ENCODE results near the gene MROH2A. TPM values are rescaled to one million over a fixed set of nuclear protein-coding genes. Genes with fewer than 3 reads are reported as not detected.
"Not testable (repeated sequence)": the region's sequence is repeated elsewhere in the genome, so short reads cannot be mapped to it uniquely, and the experiment has no call there.

MROH2A gene
- total RNA-seq, 4 donors from 2014 or later, result not detected

DNA sequence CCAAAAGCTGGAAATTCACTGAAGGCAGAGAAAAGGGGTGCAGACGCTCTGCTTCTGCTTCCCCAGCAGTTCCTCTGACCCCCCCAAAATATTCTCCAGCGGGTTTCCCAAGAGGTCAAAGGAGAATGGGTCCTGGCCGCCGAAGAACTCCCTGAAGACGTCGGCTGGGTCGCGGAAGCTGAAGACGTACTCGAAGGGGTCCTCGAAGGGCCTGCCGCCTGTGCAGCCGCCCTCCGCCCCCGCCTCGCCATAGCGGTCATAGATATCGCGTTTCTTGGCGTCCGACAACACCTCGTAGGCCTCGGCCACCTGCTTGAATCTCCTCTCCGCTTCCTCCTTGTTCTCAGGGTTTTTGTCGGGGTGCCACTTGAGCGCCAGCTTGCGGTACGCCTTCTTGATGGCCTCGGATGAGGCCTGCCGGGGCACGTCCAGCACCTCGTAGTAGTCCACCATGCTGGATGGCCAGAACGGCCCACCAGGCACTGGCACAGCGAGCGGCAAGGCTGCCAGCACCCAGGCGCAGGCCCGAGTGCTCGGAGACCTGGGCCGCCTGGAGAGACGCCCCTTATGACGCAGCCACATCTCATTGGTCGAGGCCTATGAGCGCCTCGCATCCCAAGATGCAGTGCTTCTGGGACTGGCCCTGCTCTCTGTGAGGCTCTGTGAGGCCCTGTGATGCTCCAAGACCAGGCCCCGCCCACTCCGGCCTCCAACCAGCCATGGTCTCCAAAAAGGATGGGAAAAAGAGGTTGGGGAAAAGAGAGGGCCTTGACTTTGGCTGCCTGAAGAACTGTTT is 34.5 kb upstream of the MROH2A start:
- DNase-seq (ENCODE audit: low spot score in 2 of 2), result no peak
- TF ChIP-seq, protein P1, sequence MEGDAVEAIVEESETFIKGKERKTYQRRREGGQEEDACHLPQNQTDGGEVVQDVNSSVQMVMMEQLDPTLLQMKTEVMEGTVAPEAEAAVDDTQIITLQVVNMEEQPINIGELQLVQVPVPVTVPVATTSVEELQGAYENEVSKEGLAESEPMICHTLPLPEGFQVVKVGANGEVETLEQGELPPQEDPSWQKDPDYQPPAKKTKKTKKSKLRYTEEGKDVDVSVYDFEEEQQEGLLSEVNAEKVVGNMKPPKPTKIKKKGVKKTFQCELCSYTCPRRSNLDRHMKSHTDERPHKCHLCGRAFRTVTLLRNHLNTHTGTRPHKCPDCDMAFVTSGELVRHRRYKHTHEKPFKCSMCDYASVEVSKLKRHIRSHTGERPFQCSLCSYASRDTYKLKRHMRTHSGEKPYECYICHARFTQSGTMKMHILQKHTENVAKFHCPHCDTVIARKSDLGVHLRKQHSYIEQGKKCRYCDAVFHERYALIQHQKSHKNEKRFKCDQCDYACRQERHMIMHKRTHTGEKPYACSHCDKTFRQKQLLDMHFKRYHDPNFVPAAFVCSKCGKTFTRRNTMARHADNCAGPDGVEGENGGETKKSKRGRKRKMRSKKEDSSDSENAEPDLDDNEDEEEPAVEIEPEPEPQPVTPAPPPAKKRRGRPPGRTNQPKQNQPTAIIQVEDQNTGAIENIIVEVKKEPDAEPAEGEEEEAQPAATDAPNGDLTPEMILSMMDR (IDR thresholded peaks at IDR 0.05), result no peak
- TF ChIP-seq EP300 (IDR thresholded peaks at IDR 0.05) (no peak), POLR2A (IDR thresholded peaks at IDR 0.05) (no peak)
- Histone ChIP-seq H3K27me3 (no peaks in the 10 kb centered on the region), H3K4me3 (no peak overlapping the region), H3K9me3 (no peaks in the 10 kb centered on the region), H3K36me3 (no peaks in the 10 kb centered on the region), H3K27ac (no peak overlapping the region), H3K4me1 (no peaks in the 10 kb centered on the region)
- 90 to 96% methylated on average over 46 of the region's 46 CpGs for WGBS, 2 donors

DNA sequence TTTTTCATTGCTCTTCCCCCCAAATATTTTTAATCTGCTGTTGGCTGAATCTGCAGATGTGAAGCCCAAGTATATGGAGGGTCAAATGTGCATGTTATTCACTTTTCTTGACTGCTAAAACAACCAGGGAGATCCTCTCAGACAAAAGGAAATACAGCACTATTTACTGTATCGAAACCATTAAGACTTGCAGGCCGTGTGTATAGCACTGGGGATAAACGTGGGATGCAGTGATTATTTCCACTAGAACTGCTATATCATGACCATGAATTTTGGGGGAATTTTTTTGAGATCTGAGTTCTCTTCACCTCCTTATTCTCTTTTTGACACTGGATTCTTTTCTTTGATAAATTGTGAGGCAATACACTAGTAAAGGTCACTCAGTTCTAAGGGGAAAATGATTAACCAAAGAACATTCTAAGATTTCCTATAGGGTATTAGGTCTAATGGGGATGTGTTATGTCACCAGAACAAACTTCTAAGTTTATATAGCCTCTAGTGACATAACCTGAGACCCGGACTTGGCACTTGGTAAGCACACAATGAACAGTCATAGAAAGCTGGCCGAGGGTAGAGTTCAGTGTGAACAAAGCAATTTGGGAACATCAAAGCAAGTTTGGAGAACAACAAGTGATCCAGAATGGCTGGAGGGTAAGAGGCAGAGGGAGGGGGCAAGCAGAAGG is 32.9 kb upstream of the MROH2A start:
- TF ChIP-seq, protein P1 (IDR thresholded peaks at IDR 0.05), result no peak
- TF ChIP-seq EP300 (IDR thresholded peaks at IDR 0.05), result no peak
- no peak for TF ChIP-seq POLR2A (IDR thresholded peaks at IDR 0.05)
- 62 to 64% methylated on average over 5 of the region's 5 CpGs for WGBS, 2 donors

DNA sequence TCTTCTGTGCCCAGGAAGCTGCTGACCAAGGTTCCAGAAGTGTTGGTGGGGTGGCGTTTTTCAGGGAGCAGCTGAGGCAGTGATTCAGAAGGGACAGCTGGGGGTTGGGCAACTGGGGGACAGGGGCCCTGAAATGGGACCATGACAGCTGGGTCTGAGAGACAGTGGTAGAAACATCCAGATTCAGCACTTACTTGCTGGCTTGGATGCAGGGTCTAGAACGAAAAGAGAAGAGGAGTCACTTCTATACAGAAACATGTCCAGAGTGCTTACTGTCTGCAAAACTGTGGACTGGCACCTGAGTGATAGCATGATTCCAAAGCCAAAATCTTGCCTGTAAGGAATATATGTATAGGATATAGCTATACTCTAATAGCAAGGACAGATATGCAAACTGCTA is 32.3 kb upstream of the MROH2A start:
- H3K9me3 ChIP-seq; H3K4me1 ChIP-seq; H3K27me3 ChIP-seq; H3K36me3 ChIP-seq; H3K27ac ChIP-seq; DNase-seq (ENCODE audit: low spot score in 2 of 2); H3K4me3 ChIP-seq: not testable (repeated sequence)
- 57 to 60% methylated on average over 2 of the region's 2 CpGs for WGBS, 2 donors

More for the DNA sequence above, 32.9 kb upstream of the MROH2A start:
- Histone ChIP-seq H3K4me1 (no peaks in the 10 kb centered on the region), H3K27ac (no peak overlapping the region), H3K36me3 (no peaks in the 10 kb centered on the region), H3K4me3 (no peak overlapping the region), H3K27me3 (no peaks in the 10 kb centered on the region), H3K9me3 (peaks cover 0 to under 1% (median 0%) of the 10 kb centered on the region in 4 donors)
- no peak for DNase-seq (ENCODE audit: low spot score in 2 of 2)

DNA sequence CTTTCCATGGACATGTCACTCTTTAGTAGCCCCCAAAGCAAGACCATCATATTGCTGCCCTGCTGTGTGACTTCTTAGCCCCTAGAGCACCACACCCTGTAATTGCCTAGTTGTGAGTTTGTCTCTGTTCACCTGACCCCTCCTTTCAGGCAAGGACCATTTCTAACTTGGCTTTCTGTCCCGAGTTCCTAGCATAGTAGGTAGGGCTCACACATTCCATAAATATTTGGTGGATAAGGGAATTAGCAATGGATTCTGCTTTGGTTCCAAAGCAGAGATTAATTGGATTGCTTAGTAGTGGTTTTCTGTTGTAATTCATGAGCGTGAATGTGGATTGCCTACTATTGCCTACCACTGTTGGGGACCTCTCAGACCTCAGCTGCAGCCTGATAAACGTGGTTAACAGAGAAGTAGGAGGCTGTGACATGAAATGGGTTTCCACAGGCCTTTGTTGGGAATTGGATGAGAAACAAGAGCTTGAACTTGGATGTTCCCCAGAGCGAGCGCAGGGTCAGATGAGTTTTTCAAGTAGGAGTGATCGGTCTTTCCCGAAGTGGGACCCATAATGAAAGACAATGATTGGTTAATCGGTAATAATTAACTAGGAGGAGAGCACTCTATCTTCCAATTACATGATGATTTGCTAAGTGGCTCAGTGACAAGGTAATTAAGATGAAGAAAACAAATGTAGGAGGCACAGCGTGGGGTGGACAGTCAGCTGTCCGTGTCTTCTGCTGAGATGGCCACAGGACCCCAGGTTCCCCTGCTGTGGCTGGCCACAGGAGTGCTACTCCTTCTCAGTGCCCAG is 31.5 kb upstream of the MROH2A start:
- H3K27ac ChIP-seq, result no peak overlapping the region
- H3K9me3 ChIP-seq, result peaks cover 0 to 11% (median 1%) of the 10 kb centered on the region in 4 donors
- no peak for DNase-seq (ENCODE audit: low spot score in 2 of 2)
- H3K27me3 ChIP-seq, result no peaks in the 10 kb centered on the region
- no peaks in the 10 kb centered on the region for H3K36me3 ChIP-seq
- H3K4me1 ChIP-seq, result no peaks in the 10 kb centered on the region
- no peak for TF ChIP-seq POLR2A (IDR thresholded peaks at IDR 0.05)
- TF ChIP-seq, protein P1 (IDR thresholded peaks at IDR 0.05), result no peak
- TF ChIP-seq EP300 (IDR thresholded peaks at IDR 0.05), result no peak
- H3K4me3 ChIP-seq, result no peak overlapping the region
- WGBS, 2 donors, result 73 to 78% methylated on average over 10 of the region's 10 CpGs

DNA sequence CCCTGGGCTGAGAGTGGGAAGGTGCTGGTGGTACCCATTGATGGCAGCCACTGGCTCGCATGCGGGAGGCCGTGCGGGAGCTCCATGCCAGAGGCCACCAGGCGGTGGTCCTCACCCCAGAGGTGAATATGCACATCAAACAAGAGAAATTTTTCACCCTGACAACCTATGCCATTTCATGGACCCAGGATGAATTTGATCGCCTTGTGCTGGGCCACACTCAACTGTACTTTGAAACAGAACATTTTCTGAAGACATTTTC is 30.9 kb upstream of the MROH2A start:
- no peaks in the 10 kb centered on the region for H3K27me3 ChIP-seq
- no peaks in the 10 kb centered on the region for H3K4me1 ChIP-seq
- no peak overlapping the region for H3K4me3 ChIP-seq
- no peak for DNase-seq (ENCODE audit: low spot score in 2 of 2)
- TF ChIP-seq EP300 (IDR thresholded peaks at IDR 0.05) (no peak), POLR2A (IDR thresholded peaks at IDR 0.05) (no peak)
- TF ChIP-seq, protein P1 (IDR thresholded peaks at IDR 0.05), result no peak
- H3K27ac ChIP-seq, result no peak overlapping the region
- H3K9me3 ChIP-seq, result peaks cover 0 to 11% (median 1%) of the 10 kb centered on the region in 4 donors
- no peaks in the 10 kb centered on the region for H3K36me3 ChIP-seq
- WGBS, 2 donors, result 92 to 97% methylated on average over 6 of the region's 6 CpGs

DNA sequence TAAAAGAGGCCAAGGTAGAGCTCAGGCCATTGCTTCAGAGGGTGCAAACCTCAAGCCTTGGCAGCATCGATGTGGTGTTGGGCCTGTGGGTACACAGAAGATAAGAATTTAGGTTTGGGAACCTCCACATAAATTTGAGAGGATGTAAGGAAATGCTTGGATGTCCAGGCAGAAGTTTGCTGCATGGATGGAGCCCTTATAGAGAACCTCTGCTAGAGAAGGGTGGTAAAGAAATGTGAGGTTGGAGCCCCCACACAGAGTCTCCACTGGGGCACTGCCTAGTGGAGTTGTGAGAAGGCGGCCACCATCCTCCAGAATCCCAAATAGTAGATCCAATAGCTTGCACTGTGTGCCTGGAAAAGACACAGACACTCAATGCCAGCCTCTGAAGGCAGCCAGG is 27.4 kb upstream of the MROH2A start:
- H3K4me3 ChIP-seq; H3K27me3 ChIP-seq; H3K27ac ChIP-seq; H3K36me3 ChIP-seq; H3K4me1 ChIP-seq; DNase-seq (ENCODE audit: low spot score in 2 of 2): not testable (repeated sequence)
- H3K9me3 ChIP-seq, result peaks cover 0 to 11% (median 1%) of the 10 kb centered on the region in 4 donors
- 82 to 86% methylated on average over 2 of the region's 2 CpGs for WGBS, 2 donors

DNA sequence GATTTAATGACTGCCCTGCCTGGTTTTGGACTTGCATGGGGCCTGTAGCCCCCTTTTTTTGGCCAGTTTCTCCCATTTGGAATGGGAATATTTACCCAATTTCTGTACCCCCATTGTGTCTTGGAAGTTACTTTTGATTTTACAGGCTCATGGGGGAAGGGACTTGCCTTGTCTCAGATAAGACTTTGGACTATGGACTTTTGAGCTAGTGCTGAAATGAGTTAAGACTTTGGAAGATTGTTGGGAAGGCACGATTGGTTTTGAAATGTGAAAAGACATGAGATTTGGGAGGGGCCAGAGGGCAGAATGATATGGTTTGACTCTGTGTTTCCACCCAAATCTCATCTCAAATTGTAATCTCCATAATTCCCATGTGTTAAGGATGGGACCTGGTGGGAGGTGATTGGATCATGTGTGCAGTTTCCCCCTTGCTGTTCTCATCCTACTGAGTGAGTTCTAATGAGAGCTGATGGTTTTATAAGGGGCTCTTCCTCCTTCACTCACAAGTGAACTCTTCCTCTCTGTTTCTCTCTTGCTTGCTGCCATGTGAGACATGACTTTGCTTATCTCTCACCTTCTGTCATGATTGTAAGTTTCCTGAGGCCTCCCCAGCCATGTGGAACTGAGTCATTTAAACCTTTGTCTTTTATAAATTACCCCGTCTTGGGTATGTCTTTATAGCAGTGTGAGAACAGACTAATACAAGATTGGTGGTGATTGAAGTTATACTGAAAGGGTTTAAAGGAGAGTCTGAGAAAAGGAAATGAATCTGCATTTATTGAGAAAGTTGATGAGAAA is 26.7 kb upstream of the MROH2A start:
- DNase-seq (ENCODE audit: low spot score in 2 of 2); H3K27me3 ChIP-seq; H3K27ac ChIP-seq; H3K4me1 ChIP-seq; H3K36me3 ChIP-seq; H3K4me3 ChIP-seq: not testable (repeated sequence)
- H3K9me3 ChIP-seq, result peaks cover 0 to 11% (median 1%) of the 10 kb centered on the region in 4 donors
- 78 to 80% methylated on average over 2 of the region's 2 CpGs for WGBS, 2 donors

Measured in tibial nerve (tissue), 4 donors.